ENCODE data around the gene DLG2. TPM values are rescaled to one million over a fixed set of nuclear protein-coding genes. Genes with fewer than 3 reads are reported as not detected.

The DLG2 gene
- total RNA-seq, 4 donors from 2014 or later, result 0.18 to 8.3 (median 2.5) TPM

DNA sequence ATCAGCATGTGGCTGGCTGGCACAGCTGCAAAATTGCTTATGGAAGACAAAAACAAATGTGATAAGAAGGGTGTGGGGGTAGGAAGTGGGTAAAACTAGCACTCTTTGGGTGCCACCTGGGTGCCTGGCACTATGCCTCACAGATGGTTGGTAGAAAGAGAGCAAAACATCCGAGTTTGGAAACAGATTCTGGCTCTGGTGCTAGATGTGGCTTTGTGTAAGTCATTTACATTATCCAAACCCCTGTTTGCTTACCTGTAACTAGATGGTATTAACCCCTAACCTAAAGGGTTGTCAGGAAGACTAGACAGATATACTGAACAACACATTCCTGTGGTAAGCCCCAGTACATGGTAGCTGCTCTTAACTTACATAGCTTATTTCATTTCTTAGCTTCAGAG is 905.6 kb downstream of the DLG2 start:
- Histone ChIP-seq H3K36me3 (no peaks in the 10 kb centered on the region), H3K27me3 (no peaks in the 10 kb centered on the region), H3K4me1 (no peaks in the 10 kb centered on the region), H3K9me3 (no peaks in the 10 kb centered on the region), H3K27ac (no peak overlapping the region), H3K4me3 (no peak overlapping the region)
- DNase-seq, result no peak
- TF ChIP-seq, protein P1, sequence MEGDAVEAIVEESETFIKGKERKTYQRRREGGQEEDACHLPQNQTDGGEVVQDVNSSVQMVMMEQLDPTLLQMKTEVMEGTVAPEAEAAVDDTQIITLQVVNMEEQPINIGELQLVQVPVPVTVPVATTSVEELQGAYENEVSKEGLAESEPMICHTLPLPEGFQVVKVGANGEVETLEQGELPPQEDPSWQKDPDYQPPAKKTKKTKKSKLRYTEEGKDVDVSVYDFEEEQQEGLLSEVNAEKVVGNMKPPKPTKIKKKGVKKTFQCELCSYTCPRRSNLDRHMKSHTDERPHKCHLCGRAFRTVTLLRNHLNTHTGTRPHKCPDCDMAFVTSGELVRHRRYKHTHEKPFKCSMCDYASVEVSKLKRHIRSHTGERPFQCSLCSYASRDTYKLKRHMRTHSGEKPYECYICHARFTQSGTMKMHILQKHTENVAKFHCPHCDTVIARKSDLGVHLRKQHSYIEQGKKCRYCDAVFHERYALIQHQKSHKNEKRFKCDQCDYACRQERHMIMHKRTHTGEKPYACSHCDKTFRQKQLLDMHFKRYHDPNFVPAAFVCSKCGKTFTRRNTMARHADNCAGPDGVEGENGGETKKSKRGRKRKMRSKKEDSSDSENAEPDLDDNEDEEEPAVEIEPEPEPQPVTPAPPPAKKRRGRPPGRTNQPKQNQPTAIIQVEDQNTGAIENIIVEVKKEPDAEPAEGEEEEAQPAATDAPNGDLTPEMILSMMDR (IDR thresholded peaks at IDR 0.05), result no peak
- TF ChIP-seq POLR2A (IDR thresholded peaks at IDR 0.05), result no peak

DNA sequence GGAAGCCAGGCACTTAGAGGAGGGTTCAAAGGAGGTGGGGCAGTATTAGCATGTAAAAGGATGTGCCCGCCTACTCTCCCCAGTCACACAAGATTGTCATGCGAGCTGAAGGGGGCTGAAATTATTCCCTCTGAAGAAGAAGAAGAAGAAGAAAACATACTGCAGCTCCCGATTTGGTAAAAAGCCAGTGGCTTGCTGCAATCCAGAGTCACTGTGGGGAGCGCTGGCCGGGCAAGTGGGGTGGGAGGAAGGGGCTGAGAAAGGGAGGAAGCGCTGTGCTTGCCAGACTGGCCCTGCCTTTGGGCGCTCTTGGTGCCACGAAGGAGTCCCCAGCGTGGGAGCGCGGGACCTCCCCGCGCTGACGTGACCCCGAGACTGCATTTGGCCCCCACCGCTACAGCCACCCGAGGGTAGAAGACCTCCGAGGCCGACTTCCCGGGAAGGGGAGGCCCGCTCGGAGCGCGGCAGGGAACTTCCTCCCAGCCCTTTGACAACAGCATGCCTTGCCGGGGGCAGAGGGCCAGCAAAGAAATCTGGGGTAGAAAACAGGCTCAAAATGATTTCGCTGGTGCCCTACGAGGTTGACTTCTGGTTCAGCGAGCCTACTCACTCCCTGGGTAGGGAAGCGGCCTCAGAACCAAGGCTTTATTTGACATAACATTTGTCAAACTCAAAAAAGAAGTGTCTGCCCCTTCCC is 906.3 kb downstream of the DLG2 start:
- H3K27me3 ChIP-seq, result no peaks in the 10 kb centered on the region
- no peaks in the 10 kb centered on the region for H3K4me1 ChIP-seq
- H3K36me3 ChIP-seq, result no peaks in the 10 kb centered on the region
- peak overlapping the region; percentile 35 to 49 (median 41) for H3K4me3 ChIP-seq
- peak in 1 of 3 donors; percentile 51 for DNase-seq
- no peak overlapping the region for H3K27ac ChIP-seq
- no peak for TF ChIP-seq POLR2A (IDR thresholded peaks at IDR 0.05)
- TF ChIP-seq, protein P1 (IDR thresholded peaks at IDR 0.05), result no peak
- no peaks in the 10 kb centered on the region for H3K9me3 ChIP-seq

DNA sequence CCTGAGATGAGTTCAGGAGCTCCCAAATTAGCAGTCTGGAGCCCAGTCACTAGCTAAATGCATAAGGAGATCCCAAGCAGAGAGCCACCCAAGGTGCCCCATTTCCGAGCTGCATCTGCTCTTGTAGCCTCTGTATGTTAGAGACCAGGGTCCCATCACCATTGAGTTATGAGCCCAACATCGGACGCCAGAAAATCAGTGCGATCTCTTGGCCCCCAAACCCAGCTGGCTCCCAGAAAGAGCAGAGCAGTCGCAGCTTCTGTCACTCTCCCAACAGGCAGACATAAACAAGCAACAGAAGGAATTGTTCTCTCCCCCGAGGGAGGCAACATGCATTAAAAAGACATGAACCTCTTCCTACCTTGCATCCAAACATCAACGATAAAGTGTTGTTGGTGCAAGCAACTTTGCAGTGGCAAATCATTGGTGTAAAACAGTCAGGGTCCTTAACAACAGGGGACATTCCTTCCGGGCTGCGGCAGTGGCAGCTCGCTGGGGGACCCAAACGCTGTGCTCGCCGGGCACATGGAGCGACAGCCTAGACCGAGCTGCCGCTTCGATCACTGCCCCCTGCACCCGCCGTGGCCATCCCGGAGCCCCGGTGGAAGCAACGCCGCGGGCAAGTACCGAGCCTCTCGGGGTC is 907.1 kb downstream of the DLG2 start:
- Histone ChIP-seq H3K4me1 (no peaks in the 10 kb centered on the region), H3K4me3 (peak overlapping the region in 3 of 4 donors; percentile 35 to 49 (median 45)), H3K27ac (no peak overlapping the region), H3K9me3 (no peaks in the 10 kb centered on the region), H3K36me3 (no peaks in the 10 kb centered on the region), H3K27me3 (no peaks in the 10 kb centered on the region)
- TF ChIP-seq, protein P1 (IDR thresholded peaks at IDR 0.05), result no peak
- no peak for TF ChIP-seq POLR2A (IDR thresholded peaks at IDR 0.05)
- DNase-seq, result peak in 1 of 3 donors; percentile 40

DNA sequence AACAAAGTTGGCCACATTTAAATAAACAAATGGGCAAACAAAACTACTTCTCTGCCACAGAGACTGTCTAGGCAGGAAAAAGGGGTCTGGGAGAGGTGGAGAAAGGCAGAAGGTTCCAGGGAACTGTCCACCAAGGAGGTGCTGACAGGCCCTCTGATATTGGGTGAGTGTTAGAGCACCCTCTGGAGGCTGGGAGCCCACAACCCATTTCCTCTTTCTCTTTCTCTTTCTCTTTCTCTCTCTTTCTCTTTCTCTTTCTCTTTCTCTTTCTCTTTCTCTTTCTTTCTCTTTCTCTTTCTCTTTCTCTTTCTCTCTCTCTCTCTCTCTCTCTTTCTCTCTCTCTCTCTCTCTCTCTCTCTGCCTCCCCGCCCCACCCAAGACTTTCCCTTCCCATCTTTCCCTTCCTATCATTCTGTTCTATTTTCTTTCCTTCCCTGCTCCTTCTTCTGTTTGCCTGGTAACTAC is 912.8 kb downstream of the DLG2 start:
- no peak for TF ChIP-seq POLR2A (IDR thresholded peaks at IDR 0.05)
- TF ChIP-seq, protein P1 (IDR thresholded peaks at IDR 0.05), result peak in 1 of 6 experiments; percentile 23

DNA sequence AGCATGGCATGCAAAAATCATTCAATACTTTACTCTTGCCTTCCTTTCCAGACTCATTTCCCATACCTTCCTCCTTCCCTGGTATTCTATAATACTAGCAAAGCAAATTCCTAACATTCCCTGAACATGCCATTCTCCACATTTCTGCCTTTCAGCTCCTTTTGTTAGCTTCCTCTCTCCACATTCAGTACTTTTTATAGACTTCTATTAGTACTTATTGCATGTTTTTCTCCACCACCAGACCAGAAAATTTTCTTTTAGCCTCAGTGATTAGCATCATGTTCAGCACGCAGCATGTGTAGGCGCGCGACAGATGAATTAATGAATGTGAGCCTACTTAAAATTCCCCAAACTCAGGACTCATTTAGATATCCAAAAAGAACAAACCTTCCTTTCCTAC is 935.3 kb downstream of the DLG2 start:
- H3K27me3 ChIP-seq, result no peaks in the 10 kb centered on the region
- TF ChIP-seq POLR2A (IDR thresholded peaks at IDR 0.05), result no peak
- TF ChIP-seq, protein P1 (IDR thresholded peaks at IDR 0.05), result no peak
- H3K4me1 ChIP-seq, result no peaks in the 10 kb centered on the region
- DNase-seq, result no peak
- no peak overlapping the region for H3K27ac ChIP-seq
- H3K9me3 ChIP-seq, result no peaks in the 10 kb centered on the region
- no peaks in the 10 kb centered on the region for H3K36me3 ChIP-seq
- H3K4me3 ChIP-seq, result no peak overlapping the region

More for the DNA sequence above, 912.8 kb downstream of the DLG2 start:
- Histone ChIP-seq H3K9me3 (no peaks in the 10 kb centered on the region), H3K36me3 (no peaks in the 10 kb centered on the region), H3K27me3 (no peaks in the 10 kb centered on the region), H3K4me3 (no peak overlapping the region), H3K27ac (no peak overlapping the region), H3K4me1 (no peaks in the 10 kb centered on the region)
- DNase-seq, result peak in 1 of 3 donors; percentile 46
